K562 (cell line): Measurements from ENCODE around the gene CTBP2. TPM values are rescaled to one million over a fixed set of nuclear protein-coding genes. Genes with fewer than 3 reads are reported as not detected.

Experiments used
- ATAC-seq: fragments of 200-7000 bp; cut with Tn5 transposase; 3 replicates; pipeline ENCODE4 v1.9.1; 2020; ENCODE audit warnings: moderate library complexity
- BruUV-seq: library from RNA; stranded (reverse); fragments of 400-500 nt; replicated peaks from 2 replicates; lab custom pipeline; 2021; lab: Mats Ljungman, UMichigan
- CTCF ChIA-PET: fragments of 300-600 bp; formaldehyde crosslinking; extraction: SDS; loops from one replicate; lab custom pipeline; 2021; ENCODE audit warnings: low intra/inter-chr PET ratio; lab: Yijun Ruan, JAX
- POLR2A ChIA-PET: fragments of 300-600, 350-650 bp; sonication (Branson Sonifier 250); formaldehyde crosslinking; extraction: SDS; loops from one replicate; lab custom pipeline; 2021; ENCODE audit warnings: antibody characterized with exemption, inconsistent platforms; lab: Yijun Ruan, JAX
- DNase-seq, 4 experiments: peaks; one replicate each; pipeline versions ENCODE4 v3.0.0 to v3.0.0-alpha.2; 2011 to 2018; ENCODE audit warnings: low spot score in 3 of 4, mixed read lengths in 3 of 4; ENCODE audit errors: extremely low read depth in 1 of 4
- FAIRE-seq: peaks from 2 replicates; lab custom pipeline; 2011; peaks lifted over from hg19 to GRCh38; lab: Jason Lieb, UNC
- H2AFZ ChIP-seq: 2 replicates; pipeline ENCODE4 v1.6.0; 2011; ENCODE audit warnings: low read depth, low read length, control low read depth, inconsistent platforms
- H3K27ac ChIP-seq: fragments of 200-600 bp; 3 replicates; pipeline ENCODE4 v1.8.0; 2011; ENCODE audit warnings: low read depth, mild to moderate bottlenecking, control low read depth, inconsistent platforms, low read length, moderate library complexity, mixed read lengths; ENCODE audit errors: extremely low read depth
- H3K27me3 ChIP-seq, 2 experiments: fragments of 300-600 bp in 1 of 2; 2 replicates in 1 of 2; 3 replicates in 1 of 2; pipeline versions ENCODE4 v1.6.0 to v1.8.0; 2011; ENCODE audit warnings: inconsistent platforms in 2 of 2, low read length in 2 of 2, mild to moderate bottlenecking in 1 of 2, mixed read lengths in 1 of 2, moderate library complexity in 1 of 2; ENCODE audit not compliant: control insufficient read depth in 2 of 2, insufficient read depth in 2 of 2
- H3K36me3 ChIP-seq: fragments of 300-600 bp; 3 replicates; pipeline ENCODE4 v1.8.0; 2011; ENCODE audit warnings: mild to moderate bottlenecking, low read length, inconsistent platforms; ENCODE audit not compliant: control insufficient read depth, insufficient read depth
- H3K4me1 ChIP-seq, 2 experiments: fragments of 200-600 bp in 1 of 2; replicated peaks in 1 of 2; 2 replicates in 1 of 2; 3 replicates in 1 of 2; pipeline versions ENCODE4 v1.5.1 to v1.8.0; 2011; ENCODE audit warnings: inconsistent platforms in 2 of 2, low read length in 2 of 2, mild to moderate bottlenecking in 1 of 2, mixed read lengths in 1 of 2, moderate library complexity in 1 of 2; ENCODE audit not compliant: control insufficient read depth in 2 of 2, insufficient read depth in 2 of 2
- H3K4me2 ChIP-seq: 2 replicates; pipeline ENCODE4 v1.6.1; 2011; ENCODE audit warnings: low read length, control low read depth, inconsistent platforms, mixed read lengths; ENCODE audit not compliant: insufficient read depth
- H3K4me3 ChIP-seq: fragments of 200-600 bp; sonication (generic), shearing (Covaris generic); 2 replicates; pipeline ENCODE4 v1.5.1; 2016; ENCODE audit warnings: control low read depth, inconsistent platforms
- H3K79me2 ChIP-seq: fragments of 200-600 bp; 3 replicates; pipeline ENCODE4 v1.8.0; 2011; ENCODE audit warnings: low read length, inconsistent platforms; ENCODE audit not compliant: control insufficient read depth, insufficient read depth
- H3K9ac ChIP-seq, 2 experiments: 2 replicates each; pipeline versions ENCODE4 v1.6.0 to v1.6.1; 2011; ENCODE audit warnings: low read depth in 2 of 2, low read length in 2 of 2, control low read depth in 1 of 2, inconsistent platforms in 1 of 2, mild to moderate bottlenecking in 1 of 2, mixed read lengths in 1 of 2; ENCODE audit not compliant: insufficient read depth in 1 of 2
- H3K9me1 ChIP-seq: one replicate; pipeline ENCODE4 v1.6.0; 2011; ENCODE audit warnings: inconsistent platforms, mild to moderate bottlenecking, low read length, moderate library complexity; ENCODE audit not compliant: control insufficient read depth, insufficient read depth
- H3K9me3 ChIP-seq: replicated peaks from 2 replicates; pipeline ENCODE4 v1.5.1; 2011; ENCODE audit warnings: low read depth, low read length, inconsistent platforms; ENCODE audit not compliant: control insufficient read depth, insufficient read depth
- H4K20me1 ChIP-seq: replicated peaks from 2 replicates; pipeline ENCODE4 v1.6.1; 2011; ENCODE audit warnings: low read length, inconsistent platforms, mixed read lengths; ENCODE audit not compliant: control insufficient read depth, insufficient read depth
- CCAR2 ChIP-seq: fragments of 200-400 bp; formaldehyde crosslinking; IDR thresholded peaks from 2 replicates; pipeline ENCODE4 v1.6.1; 2017; ENCODE audit warnings: mild to moderate bottlenecking, low read depth, low read length
- IRF2 ChIP-seq: sonication (generic); formaldehyde crosslinking; IDR thresholded peaks from 2 replicates; pipeline ENCODE4 v1.8.1; 2022; ENCODE audit warnings: mild to moderate bottlenecking, missing genetic modification reagents
- PML ChIP-seq: IDR thresholded peaks from 2 replicates; pipeline ENCODE4 v1.6.1; 2012; ENCODE audit warnings: low read length, inconsistent platforms
- TAF15 ChIP-seq: fragments of 200-400 bp; formaldehyde crosslinking; IDR thresholded peaks from 2 replicates; pipeline ENCODE4 v1.6.1; 2017; ENCODE audit warnings: mild to moderate bottlenecking, low read depth, low read length, moderate library complexity
- ZNF408 ChIP-seq: fragments of 250-450 bp; sonication (Bioruptor Pico); IDR thresholded peaks from 2 replicates; pipeline ENCODE4 v1.4.0; 2020; ENCODE audit warnings: low read depth, mild to moderate bottlenecking, moderate library complexity
- ZNF695 ChIP-seq: fragments of 450-650 bp; formaldehyde crosslinking; IDR thresholded peaks from 2 replicates; pipeline ENCODE4 v1.4.0; 2020; ENCODE audit warnings: mild to moderate bottlenecking, moderate library complexity
- WGBS: fragments of 100-300 bp; shearing (Covaris generic); methylation state at CpG from one replicate; pipeline ENCODE4 v1.1.6; 2016; ENCODE audit warnings: low coverage, mixed read lengths; ENCODE audit not compliant: insufficient coverage; ENCODE audit errors: missing lambda C conversion rate; 5-methylcytosine and 5-hydroxymethylcytosine counted together
- in situ Hi-C: fragments of 300-500 bp; cut with MboI; formaldehyde crosslinking; loops from 4 replicates; pipeline ENCODE4 v1.15.0; 2018; ENCODE audit warnings: inconsistent platforms, mixed read lengths
- intact Hi-C: fragments of 100-400 bp; cut with micrococcal nuclease; formaldehyde crosslinking; loops from 2 replicates; pipeline ENCODE4 v1.14.2; 2022
- polyA plus RNA-seq, 8 experiments: library from polyadenylated mRNA; depleted of rRNA in 4 of 8; stranded (reverse) in 5 of 8; unstranded in 3 of 8; fragments of >200 nt; fragmentation: Nextera tagmentation in 2 of 8; fragmentation: Illumina TruSeq in 1 of 8; extraction: Ambion mirVana in 2 of 8; extraction: Trizol in 1 of 8; gene quantifications; 2 replicates each; pipeline versions ENCODE4 v1.2.1 to v1.2.3, GENCODE V29; 2011 to 2014; ENCODE audit warnings: inconsistent platforms in 1 of 8, missing spikeins in 1 of 8
- total RNA-seq, 7 experiments: library from RNA; depleted of rRNA in 6 of 7; stranded (reverse); fragments of >200 nt in 6 of 7; fragmentation: Illumina TruSeq in 2 of 7; extraction: Trizol in 2 of 7; gene quantifications; 2 replicates each; pipeline versions ENCODE4 v1.2.1 to v1.2.3, GENCODE V29; 2011 to 2021; ENCODE audit warnings: low replicate concordance in 1 of 7
- TF ChIP-seq, protein P1 (sequence below): fragments of 450-650 bp; formaldehyde crosslinking; IDR thresholded peaks from 2 replicates; pipeline ENCODE4 v1.4.0; 2020; ENCODE audit warnings: mild to moderate bottlenecking, moderate library complexity
- TF ChIP-seq, protein P2 (sequence below): fragments of 450-650 bp; IDR thresholded peaks from 2 replicates; pipeline ENCODE4 v1.7.0; 2016; ENCODE audit warnings: borderline replicate concordance
- TF ChIP-seq, protein P3 (sequence below): fragments of 450-650 bp; IDR thresholded peaks from 2 replicates; pipeline ENCODE4 v1.6.1; 2016; ENCODE audit warnings: low read depth

CTBP2 gene
- total and polyA plus RNA-seq, 9 of the 15 experiments (the other 6 are each of a cell fraction or from before 2014, with no cell fraction given) = 1.3 to 8.8 (median 5.1) TPM

DNA sequence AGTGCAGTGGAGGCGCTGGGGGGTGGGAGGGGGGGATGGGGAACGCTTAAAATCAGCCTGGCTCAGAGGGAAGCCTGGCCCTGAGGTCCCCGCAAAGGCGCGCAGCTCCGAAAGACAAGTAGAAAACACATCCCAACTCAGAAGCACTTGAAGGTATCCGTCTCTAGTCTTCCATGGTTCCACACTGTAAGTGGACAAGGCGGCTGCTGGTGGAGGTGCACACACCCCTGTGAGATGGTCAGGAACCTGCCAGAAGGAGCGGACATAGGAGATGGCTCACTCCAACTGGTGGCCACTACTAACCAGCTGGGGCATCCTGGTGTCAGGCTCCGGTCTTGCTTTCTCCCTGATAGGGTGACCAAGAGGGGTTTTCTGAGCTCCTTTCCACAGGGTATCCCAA lies 41.7 kb downstream of the CTBP2 start (continued):
- TF ChIP-seq, protein P1, sequence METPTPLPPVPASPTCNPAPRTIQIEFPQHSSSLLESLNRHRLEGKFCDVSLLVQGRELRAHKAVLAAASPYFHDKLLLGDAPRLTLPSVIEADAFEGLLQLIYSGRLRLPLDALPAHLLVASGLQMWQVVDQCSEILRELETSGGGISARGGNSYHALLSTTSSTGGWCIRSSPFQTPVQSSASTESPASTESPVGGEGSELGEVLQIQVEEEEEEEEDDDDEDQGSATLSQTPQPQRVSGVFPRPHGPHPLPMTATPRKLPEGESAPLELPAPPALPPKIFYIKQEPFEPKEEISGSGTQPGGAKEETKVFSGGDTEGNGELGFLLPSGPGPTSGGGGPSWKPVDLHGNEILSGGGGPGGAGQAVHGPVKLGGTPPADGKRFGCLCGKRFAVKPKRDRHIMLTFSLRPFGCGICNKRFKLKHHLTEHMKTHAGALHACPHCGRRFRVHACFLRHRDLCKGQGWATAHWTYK (CRISPR knock-in tag) = no peak
- TF ChIP-seq PML (no peak), ZNF695 (no peak), TAF15 (no peak)
- TF ChIP-seq, protein P2, sequence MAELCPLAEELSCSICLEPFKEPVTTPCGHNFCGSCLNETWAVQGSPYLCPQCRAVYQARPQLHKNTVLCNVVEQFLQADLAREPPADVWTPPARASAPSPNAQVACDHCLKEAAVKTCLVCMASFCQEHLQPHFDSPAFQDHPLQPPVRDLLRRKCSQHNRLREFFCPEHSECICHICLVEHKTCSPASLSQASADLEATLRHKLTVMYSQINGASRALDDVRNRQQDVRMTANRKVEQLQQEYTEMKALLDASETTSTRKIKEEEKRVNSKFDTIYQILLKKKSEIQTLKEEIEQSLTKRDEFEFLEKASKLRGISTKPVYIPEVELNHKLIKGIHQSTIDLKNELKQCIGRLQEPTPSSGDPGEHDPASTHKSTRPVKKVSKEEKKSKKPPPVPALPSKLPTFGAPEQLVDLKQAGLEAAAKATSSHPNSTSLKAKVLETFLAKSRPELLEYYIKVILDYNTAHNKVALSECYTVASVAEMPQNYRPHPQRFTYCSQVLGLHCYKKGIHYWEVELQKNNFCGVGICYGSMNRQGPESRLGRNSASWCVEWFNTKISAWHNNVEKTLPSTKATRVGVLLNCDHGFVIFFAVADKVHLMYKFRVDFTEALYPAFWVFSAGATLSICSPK = no peak

DNA sequence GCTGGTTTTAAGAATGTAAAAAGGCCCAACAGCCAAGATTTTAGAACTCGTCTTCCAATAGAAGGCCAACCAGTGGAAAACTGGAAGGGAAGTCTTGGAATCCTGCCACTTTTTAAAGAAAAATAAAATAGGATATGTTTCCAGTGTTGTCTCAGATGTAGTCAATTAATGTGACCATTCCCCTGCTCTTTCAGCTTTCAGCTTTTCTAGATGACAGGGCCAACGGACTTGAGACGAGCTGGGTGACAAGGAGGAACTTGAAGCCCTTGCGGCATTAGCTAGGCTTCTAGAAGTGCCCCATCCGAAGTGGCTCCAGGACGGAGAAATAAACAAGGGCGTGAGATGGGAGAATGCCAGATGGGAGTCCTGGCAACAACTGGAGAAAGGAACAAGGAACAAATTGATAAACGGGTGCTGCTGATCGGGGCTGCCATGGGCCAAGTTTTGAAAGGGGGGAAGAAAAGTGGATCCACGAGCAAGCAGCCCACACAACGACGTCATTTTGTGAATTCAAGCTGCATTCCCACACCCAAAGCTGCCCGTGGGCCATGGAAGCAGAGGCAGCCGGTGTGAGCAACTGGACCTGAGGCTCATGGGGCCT lies 42.3 kb downstream of the CTBP2 start:
- in situ Hi-C loops (no loop called here), intact Hi-C loops (no loop called here)
- Histone ChIP-seq H3K4me3 (no peak overlapping the region), H3K4me1 (peaks cover 30 to 37% of the 10 kb centered on the region in 2 experiments), H3K36me3 (peaks cover 17% of the 10 kb centered on the region; the same call in 2 of the 3 replicates), H3K9me3 (no peaks in the 10 kb centered on the region), H3K9ac (0 out of 4 replicates have a peak overlapping the region, but pooled peaks of 1 of the 2 experiments have one; percentile 28), H3K27ac (no peak overlapping the region), H4K20me1 (peaks cover 45% of the 10 kb centered on the region), H3K4me2 (no peak overlapping the region), H3K27me3 (no peaks in the 10 kb centered on the region), H3K9me1 (peaks cover 4% of the 10 kb centered on the region), H3K79me2 (peaks cover 96% of the 10 kb centered on the region), H2AFZ (no peak overlapping the region)
- CTCF ChIA-PET = no interaction called here
- 86% methylated on average over 7 of the region's 14 CpGs for WGBS
- POLR2A ChIA-PET = no interaction called here
- ATAC-seq (no peak), DNase-seq (no peak), FAIRE-seq (no peak)
- BruUV-seq = no TSS peak
- TF ChIP-seq CCAR2 = no peak
- TF ChIP-seq, protein P3, sequence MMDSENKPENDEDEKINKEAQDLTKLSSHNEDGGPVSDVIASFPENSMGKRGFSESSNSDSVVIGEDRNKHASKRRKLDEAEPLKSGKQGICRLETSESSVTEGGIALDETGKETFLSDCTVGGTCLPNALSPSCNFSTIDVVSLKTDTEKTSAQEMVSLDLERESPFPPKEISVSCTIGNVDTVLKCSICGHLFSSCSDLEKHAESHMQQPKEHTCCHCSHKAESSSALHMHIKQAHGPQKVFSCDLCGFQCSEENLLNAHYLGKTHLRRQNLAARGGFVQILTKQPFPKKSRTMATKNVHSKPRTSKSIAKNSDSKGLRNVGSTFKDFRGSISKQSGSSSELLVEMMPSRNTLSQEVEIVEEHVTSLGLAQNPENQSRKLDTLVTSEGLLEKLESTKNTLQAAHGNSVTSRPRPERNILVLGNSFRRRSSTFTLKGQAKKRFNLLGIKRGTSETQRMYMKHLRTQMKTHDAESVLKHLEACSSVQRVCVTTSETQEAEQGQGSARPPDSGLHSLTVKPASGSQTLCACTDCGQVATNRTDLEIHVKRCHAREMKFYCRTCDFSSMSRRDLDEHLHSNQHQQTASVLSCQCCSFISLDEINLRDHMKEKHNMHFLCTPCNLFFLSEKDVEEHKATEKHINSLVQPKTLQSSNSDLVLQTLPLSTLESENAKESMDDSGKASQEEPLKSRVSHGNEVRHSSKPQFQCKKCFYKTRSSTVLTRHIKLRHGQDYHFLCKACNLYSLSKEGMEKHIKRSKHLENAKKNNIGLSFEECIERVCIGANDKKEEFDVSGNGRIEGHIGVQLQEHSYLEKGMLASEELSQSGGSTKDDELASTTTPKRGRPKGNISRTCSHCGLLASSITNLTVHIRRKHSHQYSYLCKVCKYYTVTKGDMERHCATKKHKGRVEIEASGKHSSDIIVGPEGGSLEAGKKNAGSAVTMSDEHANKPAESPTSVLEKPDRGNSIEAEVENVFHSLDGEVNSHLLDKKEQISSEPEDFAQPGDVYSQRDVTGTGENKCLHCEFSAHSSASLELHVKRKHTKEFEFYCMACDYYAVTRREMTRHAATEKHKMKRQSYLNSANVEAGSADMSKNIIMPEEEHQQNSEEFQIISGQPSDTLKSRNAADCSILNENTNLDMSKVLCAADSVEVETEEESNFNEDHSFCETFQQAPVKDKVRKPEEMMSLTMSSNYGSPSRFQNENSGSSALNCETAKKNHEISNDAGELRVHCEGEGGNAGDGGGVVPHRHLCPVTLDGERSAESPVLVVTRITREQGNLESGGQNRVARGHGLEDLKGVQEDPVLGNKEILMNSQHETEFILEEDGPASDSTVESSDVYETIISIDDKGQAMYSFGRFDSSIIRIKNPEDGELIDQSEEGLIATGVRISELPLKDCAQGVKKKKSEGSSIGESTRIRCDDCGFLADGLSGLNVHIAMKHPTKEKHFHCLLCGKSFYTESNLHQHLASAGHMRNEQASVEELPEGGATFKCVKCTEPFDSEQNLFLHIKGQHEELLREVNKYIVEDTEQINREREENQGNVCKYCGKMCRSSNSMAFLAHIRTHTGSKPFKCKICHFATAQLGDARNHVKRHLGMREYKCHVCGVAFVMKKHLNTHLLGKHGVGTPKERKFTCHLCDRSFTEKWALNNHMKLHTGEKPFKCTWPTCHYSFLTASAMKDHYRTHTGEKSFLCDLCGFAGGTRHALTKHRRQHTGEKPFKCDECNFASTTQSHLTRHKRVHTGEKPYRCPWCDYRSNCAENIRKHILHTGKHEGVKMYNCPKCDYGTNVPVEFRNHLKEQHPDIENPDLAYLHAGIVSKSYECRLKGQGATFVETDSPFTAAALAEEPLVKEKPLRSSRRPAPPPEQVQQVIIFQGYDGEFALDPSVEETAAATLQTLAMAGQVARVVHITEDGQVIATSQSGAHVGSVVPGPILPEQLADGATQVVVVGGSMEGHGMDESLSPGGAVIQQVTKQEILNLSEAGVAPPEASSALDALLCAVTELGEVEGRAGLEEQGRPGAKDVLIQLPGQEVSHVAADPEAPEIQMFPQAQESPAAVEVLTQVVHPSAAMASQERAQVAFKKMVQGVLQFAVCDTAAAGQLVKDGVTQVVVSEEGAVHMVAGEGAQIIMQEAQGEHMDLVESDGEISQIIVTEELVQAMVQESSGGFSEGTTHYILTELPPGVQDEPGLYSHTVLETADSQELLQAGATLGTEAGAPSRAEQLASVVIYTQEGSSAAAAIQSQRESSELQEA = no peak
- no peak for TF ChIP-seq IRF2 (CRISPR knock-in tag)
- TF ChIP-seq ZNF408 (CRISPR knock-in tag) = no peak
